AG04449 (cell line): ENCODE measurements around the gene CACNA1E.

ENCODE experiments used
- CTCF ChIA-PET: fragments of 350-600 bp; formaldehyde crosslinking; extraction: SDS; loops from one replicate; lab custom pipeline; 2021; ENCODE audit warnings: antibody characterized with exemption; lab: Yijun Ruan, JAX
- POLR2A ChIA-PET: fragments of 400-600, 350-600 bp; formaldehyde crosslinking; extraction: SDS; loops from one replicate; lab custom pipeline; 2020; ENCODE audit warnings: antibody characterized with exemption, inconsistent platforms; lab: Yijun Ruan, JAX
- DNase-seq: peaks from one replicate; pipeline ENCODE4 v3.0.0-alpha.2; 2010; ENCODE audit warnings: low read depth, low spot score
- H3K4me3 ChIP-seq: 2 replicates; pipeline ENCODE4 v1.5.1; 2011; ENCODE audit warnings: low read depth, mild to moderate bottlenecking, control low read depth, low read length
- TF ChIP-seq, protein P1 (sequence below): IDR thresholded peaks from one replicate; pipeline ENCODE4 v1.5.1; 2011; ENCODE audit warnings: mild to moderate bottlenecking, moderate library complexity, low read length, control low read depth, inconsistent platforms; ENCODE audit not compliant: insufficient read depth; ENCODE audit errors: missing control alignments

The CACNA1E gene

DNA sequence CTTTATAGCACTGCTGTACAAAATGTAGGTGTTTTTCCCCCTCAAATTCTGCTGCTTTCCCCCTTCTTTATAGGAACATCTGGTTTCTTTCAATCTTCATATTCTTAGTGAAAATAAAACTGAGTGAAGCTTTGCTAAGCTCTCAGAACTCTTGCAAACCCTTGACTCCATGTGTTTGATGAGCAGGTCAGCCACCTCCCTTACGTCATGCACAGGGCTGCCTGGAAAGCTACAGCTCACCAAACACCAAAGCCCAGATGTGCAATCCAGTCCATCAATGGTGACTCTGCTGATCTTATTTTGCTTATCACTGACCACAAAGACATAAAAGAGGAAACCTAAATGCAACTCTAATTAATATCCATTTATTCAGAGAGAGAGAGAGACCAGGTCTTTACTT, 5.5 kb downstream of the CACNA1E start:
- TF ChIP-seq, protein P1, sequence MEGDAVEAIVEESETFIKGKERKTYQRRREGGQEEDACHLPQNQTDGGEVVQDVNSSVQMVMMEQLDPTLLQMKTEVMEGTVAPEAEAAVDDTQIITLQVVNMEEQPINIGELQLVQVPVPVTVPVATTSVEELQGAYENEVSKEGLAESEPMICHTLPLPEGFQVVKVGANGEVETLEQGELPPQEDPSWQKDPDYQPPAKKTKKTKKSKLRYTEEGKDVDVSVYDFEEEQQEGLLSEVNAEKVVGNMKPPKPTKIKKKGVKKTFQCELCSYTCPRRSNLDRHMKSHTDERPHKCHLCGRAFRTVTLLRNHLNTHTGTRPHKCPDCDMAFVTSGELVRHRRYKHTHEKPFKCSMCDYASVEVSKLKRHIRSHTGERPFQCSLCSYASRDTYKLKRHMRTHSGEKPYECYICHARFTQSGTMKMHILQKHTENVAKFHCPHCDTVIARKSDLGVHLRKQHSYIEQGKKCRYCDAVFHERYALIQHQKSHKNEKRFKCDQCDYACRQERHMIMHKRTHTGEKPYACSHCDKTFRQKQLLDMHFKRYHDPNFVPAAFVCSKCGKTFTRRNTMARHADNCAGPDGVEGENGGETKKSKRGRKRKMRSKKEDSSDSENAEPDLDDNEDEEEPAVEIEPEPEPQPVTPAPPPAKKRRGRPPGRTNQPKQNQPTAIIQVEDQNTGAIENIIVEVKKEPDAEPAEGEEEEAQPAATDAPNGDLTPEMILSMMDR: no peak
- H3K4me3 ChIP-seq: no peak overlapping the region
- CTCF ChIA-PET: no interaction called here
- POLR2A ChIA-PET: no interaction called here
- no peak for DNase-seq

DNA sequence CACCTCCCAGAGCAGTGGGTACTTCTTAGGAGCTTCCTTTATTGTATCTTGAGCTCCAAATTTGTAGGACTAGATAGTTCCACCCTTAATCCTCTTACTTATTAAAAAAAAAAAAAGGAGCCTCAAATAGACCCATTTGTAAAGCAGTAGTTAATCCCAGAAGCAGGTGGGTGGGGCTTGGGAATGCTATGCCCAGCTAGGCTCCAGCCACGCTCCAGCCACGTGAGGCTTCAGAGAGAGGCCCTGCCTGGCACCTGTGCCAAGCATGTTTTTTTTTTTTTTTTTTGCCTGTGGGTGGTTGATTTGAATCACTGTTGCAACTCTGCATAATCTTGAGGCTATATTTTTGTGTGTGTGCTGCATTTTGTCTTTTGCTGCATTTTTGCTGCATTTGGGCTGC, 7.0 kb downstream of the CACNA1E start:
- H3K4me3 ChIP-seq: no peak overlapping the region
- TF ChIP-seq, protein P1: no peak
- ChIA-PET POLR2A (no interaction called here), CTCF (no interaction called here)
- DNase-seq: no peak

DNA sequence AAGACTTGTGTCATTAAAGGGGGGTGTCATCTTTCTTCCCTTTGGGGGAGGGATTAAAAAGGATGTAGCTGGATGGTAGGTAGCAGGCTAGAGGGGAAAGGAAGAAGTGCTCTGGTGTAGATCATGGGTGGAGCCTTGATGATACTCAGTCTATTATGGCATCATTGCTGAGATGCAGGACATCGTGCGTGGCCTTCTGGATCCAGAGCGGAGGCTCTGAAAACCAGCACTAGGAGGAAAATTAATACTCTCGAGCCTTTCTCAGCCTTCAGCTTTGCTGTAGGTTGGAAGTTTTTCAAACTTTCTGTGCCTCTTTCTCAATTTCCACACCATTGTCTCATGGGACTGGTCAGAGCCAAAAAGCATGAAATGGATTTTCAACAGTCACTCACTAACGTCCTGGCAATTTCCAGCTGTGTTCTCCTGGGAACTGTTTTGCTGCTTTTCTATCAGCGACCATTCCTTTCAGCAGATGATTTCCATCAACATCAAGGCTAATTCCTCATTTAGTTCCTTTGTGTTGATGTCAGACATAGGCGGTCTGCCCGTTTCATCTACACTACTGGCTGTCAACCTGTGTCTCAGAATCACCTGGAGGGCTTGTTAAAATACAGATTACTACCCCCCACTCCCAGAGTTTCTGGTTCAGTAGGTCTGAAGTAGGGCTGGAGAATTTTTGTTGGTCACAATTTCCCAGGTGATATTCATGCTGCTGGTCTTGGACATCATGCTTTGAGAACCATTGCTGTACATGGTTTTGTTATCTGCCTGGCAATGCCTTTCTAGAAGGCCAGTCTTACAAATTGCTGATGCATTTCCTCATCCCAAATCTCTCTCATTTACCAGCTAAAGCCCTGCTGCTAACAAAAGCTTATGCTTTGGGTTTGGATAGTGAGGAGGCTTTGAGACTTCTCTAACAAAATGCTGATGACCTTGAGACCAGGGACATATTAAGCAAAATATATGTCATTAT, 7.7 kb downstream of the CACNA1E start:
- POLR2A ChIA-PET: no interaction called here
- no peak overlapping the region for H3K4me3 ChIP-seq
- no peak for DNase-seq
- CTCF ChIA-PET: no interaction called here
- TF ChIP-seq, protein P1: no peak

DNA sequence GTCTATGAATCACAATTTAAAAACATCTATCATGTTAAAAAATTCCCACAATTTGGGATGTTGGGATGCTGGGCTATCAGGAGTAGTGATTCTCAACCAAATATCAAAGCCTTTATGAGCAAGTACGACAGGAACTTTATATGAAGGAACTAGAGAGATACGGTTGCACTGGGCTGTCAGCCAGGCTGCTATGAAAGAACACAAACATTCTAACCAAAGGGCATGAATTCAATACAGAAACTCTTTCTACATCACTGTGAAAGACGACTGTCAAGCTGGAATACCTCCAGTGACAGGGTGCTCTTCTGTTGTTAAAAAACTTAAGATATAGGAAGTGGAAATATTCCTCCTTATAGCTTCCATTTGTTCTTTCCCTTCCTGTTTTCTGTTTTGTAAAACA, 9.8 kb downstream of the CACNA1E start:
- DNase-seq: no peak
- CTCF ChIA-PET: interaction anchor here (1.8 kb wide), 1 partner anchor 12 kb away, joined by 4 read pairs; no protein-coding TSS in a partner anchor
- H3K4me3 ChIP-seq: no peak overlapping the region
- TF ChIP-seq, protein P1: no peak
- POLR2A ChIA-PET: no interaction called here

DNA sequence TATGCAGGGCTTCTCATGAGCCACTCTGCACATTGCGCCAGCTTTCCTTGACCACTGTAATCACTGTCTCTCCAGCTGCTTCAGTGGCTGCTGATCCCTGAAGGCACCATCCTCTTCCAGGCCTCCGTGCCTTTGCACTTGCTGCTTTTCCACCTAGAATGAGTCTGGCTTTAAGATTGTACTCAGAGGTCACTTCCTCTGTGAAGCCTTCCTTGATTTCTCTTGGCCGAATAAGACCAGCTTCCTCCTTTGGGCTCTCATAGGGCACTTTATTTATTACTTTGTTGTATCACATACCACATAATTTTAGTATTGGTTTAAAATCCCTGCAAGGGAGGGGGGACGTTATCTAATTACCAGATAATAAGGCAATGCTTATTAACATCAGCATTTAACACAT, 10.6 kb downstream of the CACNA1E start:
- TF ChIP-seq, protein P1: no peak
- CTCF ChIA-PET: interaction anchor here (1.8 kb wide), 1 partner anchor 13 kb away, joined by 4 read pairs; no protein-coding TSS in a partner anchor
- POLR2A ChIA-PET: no interaction called here
- DNase-seq: no peak
- H3K4me3 ChIP-seq: no peak overlapping the region

DNA sequence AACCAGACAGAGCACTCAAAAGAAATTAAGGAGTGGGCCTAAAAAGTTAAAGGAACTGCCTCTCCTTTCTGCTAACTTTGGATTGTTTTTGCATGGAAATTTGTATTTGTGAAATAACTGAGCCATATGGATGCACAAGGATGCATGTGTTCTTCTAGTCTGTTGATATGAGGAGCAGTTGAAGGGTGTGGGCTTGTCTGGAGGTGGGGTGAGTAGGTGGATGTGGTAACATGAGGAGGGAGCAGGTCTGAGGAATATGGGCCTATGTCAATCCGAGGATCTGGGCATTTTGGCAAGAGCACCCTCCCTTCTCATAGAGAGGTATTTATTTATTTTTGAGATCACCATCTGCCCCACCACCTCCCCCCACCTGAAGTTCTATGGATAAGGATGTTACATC, 13.4 kb downstream of the CACNA1E start:
- TF ChIP-seq, protein P1: no peak
- H3K4me3 ChIP-seq: no peak overlapping the region
- no peak for DNase-seq
- POLR2A ChIA-PET: no interaction called here
- CTCF ChIA-PET: no interaction called here
